ENCODE results near the gene PPP5C. TPM values are rescaled to one million over a fixed set of nuclear protein-coding genes. Genes with fewer than 3 reads are reported as not detected.
"Not testable (repeated sequence)": the region's sequence is repeated elsewhere in the genome, so short reads cannot be mapped to it uniquely, and the experiment has no call there.

PPP5C gene
- total RNA-seq, 1 donor from 2014 or later: 31.3 TPM

- FAIRE-seq (peak; percentile 18), DNase-seq (ENCODE audit: low read depth) (no peak)
- TF ChIP-seq CTCF (IDR thresholded peaks at IDR 0.05; ENCODE audit: insufficient read depth, low read length, severe bottlenecking): no peak
- H3K36me3 ChIP-seq (ENCODE audit: control insufficient read depth, insufficient read depth, low read length): peaks cover 3% of the 10 kb centered on the region
- no peak overlapping the region for H3K4me3 ChIP-seq (ENCODE audit: low read depth, low read length)
- no peaks in the 10 kb centered on the region for H3K27me3 ChIP-seq (ENCODE audit: control insufficient read depth, insufficient read depth, low read length)
Observed at GRCh38 chr19:46410205-46411087, 63.6 kb downstream of the PPP5C start.

- no peak for FAIRE-seq
- H3K4me3 ChIP-seq (ENCODE audit: low read depth, low read length): peak overlapping the region; percentile 55
- H3K27me3 ChIP-seq (ENCODE audit: control insufficient read depth, insufficient read depth, low read length): no peaks in the 10 kb centered on the region
Observed at GRCh38 chr19:46411088-46411924, 64.4 kb downstream of the PPP5C start.

GRCh38 chr19:46411925-46412649, 65.2 kb downstream of the PPP5C start:
- FAIRE-seq: no peak
- H3K36me3 ChIP-seq (ENCODE audit: control insufficient read depth, insufficient read depth, low read length): peaks cover 3% of the 10 kb centered on the region
- TF ChIP-seq CTCF (IDR thresholded peaks at IDR 0.05; ENCODE audit: insufficient read depth, low read length, severe bottlenecking): no peak
- DNase-seq (ENCODE audit: low read depth): no peak
- no peaks in the 10 kb centered on the region for H3K27me3 ChIP-seq (ENCODE audit: control insufficient read depth, insufficient read depth, low read length)
- peak overlapping the region; percentile 55 for H3K4me3 ChIP-seq (ENCODE audit: low read depth, low read length)

More at GRCh38 chr19:46411088-46411924, 64.4 kb downstream of the PPP5C start:
- peaks cover 3% of the 10 kb centered on the region for H3K36me3 ChIP-seq (ENCODE audit: control insufficient read depth, insufficient read depth, low read length)
- no peak for TF ChIP-seq CTCF (IDR thresholded peaks at IDR 0.05; ENCODE audit: insufficient read depth, low read length, severe bottlenecking)
- DNase-seq (ENCODE audit: low read depth): no peak

GRCh38 chr19:46412650-46413261, 65.9 kb downstream of the PPP5C start:
- DNase-seq (ENCODE audit: low read depth) (no peak), FAIRE-seq (no peak)
- H3K36me3 ChIP-seq (ENCODE audit: control insufficient read depth, insufficient read depth, low read length): peaks cover 3% of the 10 kb centered on the region
- no peaks in the 10 kb centered on the region for H3K27me3 ChIP-seq (ENCODE audit: control insufficient read depth, insufficient read depth, low read length)
- H3K4me3 ChIP-seq (ENCODE audit: low read depth, low read length): peak overlapping the region; percentile 55
- no peak for TF ChIP-seq CTCF (IDR thresholded peaks at IDR 0.05; ENCODE audit: insufficient read depth, low read length, severe bottlenecking)

- FAIRE-seq (no peak), DNase-seq (ENCODE audit: low read depth) (peak; percentile 76)
- no peak for TF ChIP-seq CTCF (IDR thresholded peaks at IDR 0.05; ENCODE audit: insufficient read depth, low read length, severe bottlenecking)
- peaks cover 3% of the 10 kb centered on the region for H3K36me3 ChIP-seq (ENCODE audit: control insufficient read depth, insufficient read depth, low read length)
- peak within 1 kb of the TSS; percentile 55 for H3K4me3 ChIP-seq (ENCODE audit: low read depth, low read length)
- H3K27me3 ChIP-seq (ENCODE audit: control insufficient read depth, insufficient read depth, low read length): no peaks in the 10 kb centered on the region
Observed at GRCh38 chr19:46413262-46414031, 66.6 kb downstream of the PPP5C start, which contains the start of gene CCDC8. TSS of gene CCDC8 (minus strand) at chr19:46413564. CDS start at chr19:46412810, 754 bp downstream.

GRCh38 chr19:46414899-46415298, 68.0 kb downstream of the PPP5C start:
- not testable (repeated sequence) for H3K27me3 ChIP-seq (ENCODE audit: control insufficient read depth, insufficient read depth, low read length); H3K36me3 ChIP-seq (ENCODE audit: control insufficient read depth, insufficient read depth, low read length); DNase-seq (ENCODE audit: low read depth); H3K4me3 ChIP-seq (ENCODE audit: low read depth, low read length); FAIRE-seq
